Gastrocnemius medialis (tissue), 4 donors: ENCODE measurements around the gene NCEH1. TPM values are rescaled to one million over a fixed set of nuclear protein-coding genes. Genes with fewer than 3 reads are reported as not detected.
A peak's percentile ranks its signal among the peaks of the same experiment; 100 is the strongest.

Experiments
- ATAC-seq, 2 donors: fragments of 150-250 bp; one replicate each; pipeline ENCODE4 v1.9.1; 2016
- DNase-seq, 2 donors: peaks; one replicate each; pipeline ENCODE4 v3.0.0-alpha.2; 2019
- H3K27ac ChIP-seq, 4 donors: fragments of 200-600 bp; sonication (generic); 1 replicate in 1 of 4; 2 replicates in 3 of 4; pipeline ENCODE4 v1.5.1; 2016 to 2018; ENCODE audit warnings: mild to moderate bottlenecking in 2 of 4, moderate library complexity in 1 of 4
- H3K27me3 ChIP-seq, 3 donors: fragments of 200-600 bp; sonication (generic) in 2 of 3; 1 replicate in 1 of 3; 2 replicates in 2 of 3; pipeline versions ENCODE4 v1.5.1 to v1.6.0; 2016 to 2019; ENCODE audit warnings: mild to moderate bottlenecking in 1 of 3, moderate library complexity in 1 of 3
- H3K36me3 ChIP-seq, 2 donors: fragments of 200-600 bp; sonication (generic) in 1 of 2; one replicate each; pipeline ENCODE4 v1.5.1; 2017 to 2018
- H3K4me1 ChIP-seq, 2 donors: fragments of 200-600 bp; sonication (generic) in 1 of 2; one replicate each; pipeline ENCODE4 v1.5.1; 2016 to 2017; ENCODE audit warnings: mild to moderate bottlenecking in 2 of 2
- H3K4me3 ChIP-seq, 4 donors: fragments of 200-600 bp; sonication (generic) in 3 of 4; 1 replicate in 1 of 4; 2 replicates in 3 of 4; pipeline ENCODE4 v1.5.1; 2016 to 2019; ENCODE audit warnings: mild to moderate bottlenecking in 2 of 4
- H3K9me3 ChIP-seq, 3 donors: fragments of 200-600 bp; sonication (generic) in 2 of 3; 1 replicate in 1 of 3; 2 replicates in 2 of 3; pipeline ENCODE4 v1.5.1; 2016 to 2019
- POLR2A ChIP-seq, 2 donors: fragments of 450-650 bp; IDR thresholded peaks; one replicate each; pipeline ENCODE4 v1.6.1; 2017; ENCODE audit warnings: antibody characterized with exemption in 2 of 2, mild to moderate bottlenecking in 2 of 2, moderate library complexity in 2 of 2
- in situ Hi-C, 4 donors: fragments of 200-750 bp; cut with MboI; loops; one replicate each; pipeline versions ENCODE4 v1.15.0 to v1.8.0; 2017; ENCODE audit warnings: low sequenced_read_pairs in 4 of 4
- intact Hi-C: fragments of 100-400 bp; cut with DNase I; formaldehyde crosslinking; loops from one replicate; pipeline ENCODE4 v1.15.1; 2023; ENCODE audit warnings: low total_unique reads
- total RNA-seq, 4 donors: library from RNA; depleted of rRNA; stranded (reverse); fragments of >200 nt; gene quantifications; one replicate each; pipeline versions ENCODE4 v1.1.0 to v1.2.3, GENCODE V29; 2016
- TF ChIP-seq, protein P1 (sequence below), 5 experiments: fragments of 450-650 bp in 3 of 5; fragments of 200-600 bp in 2 of 5; sonication (generic) in 2 of 5; IDR thresholded peaks in 4 of 5; conservative IDR thresholded peaks in 1 of 5; 1 replicate in 4 of 5; 2 replicates in 1 of 5; pipeline ENCODE4 v1.5.1; 2016 to 2019; ENCODE audit warnings: antibody characterized with exemption in 5 of 5, mild to moderate bottlenecking in 3 of 5, moderate library complexity in 3 of 5

Gene NCEH1
- total RNA-seq, 4 donors from 2014 or later, result 7.0 to 19.8 (median 8.2) TPM

DNA sequence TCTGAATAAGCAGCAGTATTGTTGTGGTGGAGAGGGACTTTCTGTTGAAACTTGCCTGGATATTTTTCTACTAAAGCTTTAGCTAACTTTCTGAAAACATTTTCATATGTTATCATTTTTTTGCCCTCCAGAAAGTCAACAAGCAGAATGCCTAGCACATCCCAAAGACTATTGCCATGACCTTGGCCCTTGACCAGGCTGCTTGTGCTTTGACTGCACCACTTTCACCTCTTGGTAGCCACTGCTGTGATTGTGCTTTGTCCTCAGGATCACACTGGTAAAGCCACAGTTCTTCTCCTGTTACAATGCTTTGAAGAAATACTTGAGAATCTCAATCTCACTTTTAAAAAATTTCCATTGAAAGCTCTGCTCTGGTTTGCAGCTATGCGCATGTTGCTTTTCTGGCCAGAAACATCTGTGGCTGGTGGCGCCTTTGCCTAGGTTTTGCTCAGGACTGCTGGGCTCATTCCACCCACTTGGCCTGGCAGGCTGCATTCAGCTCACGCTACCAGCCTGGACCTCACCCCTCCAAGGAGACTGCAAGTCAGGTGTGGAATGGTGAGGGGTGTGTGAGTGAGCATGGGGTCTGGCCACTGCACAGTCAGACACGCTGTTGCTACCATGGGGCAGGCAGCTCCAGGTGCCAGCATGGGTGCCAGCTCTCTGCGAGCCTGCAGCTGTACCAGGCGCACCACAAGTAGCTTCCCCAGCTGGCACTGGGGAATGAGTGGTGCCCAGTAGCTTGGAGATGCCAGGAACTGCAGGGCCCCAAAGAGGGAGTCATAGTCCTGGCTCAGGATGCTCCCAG, 97.8 kb downstream of the NCEH1 start:
- Histone ChIP-seq H3K27ac (no peak overlapping the region), H3K4me1 (peaks cover 0 to 6% of the 10 kb centered on the region in 2 donors), H3K36me3 (no peaks in the 10 kb centered on the region), H3K9me3 (no peaks in the 10 kb centered on the region), H3K27me3 (no peaks in the 10 kb centered on the region), H3K4me3 (no peak overlapping the region)
- TF ChIP-seq, protein P1, sequence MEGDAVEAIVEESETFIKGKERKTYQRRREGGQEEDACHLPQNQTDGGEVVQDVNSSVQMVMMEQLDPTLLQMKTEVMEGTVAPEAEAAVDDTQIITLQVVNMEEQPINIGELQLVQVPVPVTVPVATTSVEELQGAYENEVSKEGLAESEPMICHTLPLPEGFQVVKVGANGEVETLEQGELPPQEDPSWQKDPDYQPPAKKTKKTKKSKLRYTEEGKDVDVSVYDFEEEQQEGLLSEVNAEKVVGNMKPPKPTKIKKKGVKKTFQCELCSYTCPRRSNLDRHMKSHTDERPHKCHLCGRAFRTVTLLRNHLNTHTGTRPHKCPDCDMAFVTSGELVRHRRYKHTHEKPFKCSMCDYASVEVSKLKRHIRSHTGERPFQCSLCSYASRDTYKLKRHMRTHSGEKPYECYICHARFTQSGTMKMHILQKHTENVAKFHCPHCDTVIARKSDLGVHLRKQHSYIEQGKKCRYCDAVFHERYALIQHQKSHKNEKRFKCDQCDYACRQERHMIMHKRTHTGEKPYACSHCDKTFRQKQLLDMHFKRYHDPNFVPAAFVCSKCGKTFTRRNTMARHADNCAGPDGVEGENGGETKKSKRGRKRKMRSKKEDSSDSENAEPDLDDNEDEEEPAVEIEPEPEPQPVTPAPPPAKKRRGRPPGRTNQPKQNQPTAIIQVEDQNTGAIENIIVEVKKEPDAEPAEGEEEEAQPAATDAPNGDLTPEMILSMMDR (IDR thresholded peaks at IDR 0.05 in 4 of 5, conservative IDR thresholded peaks at IDR 0.05 in 1 of 5), result no peak
- TF ChIP-seq POLR2A (IDR thresholded peaks at IDR 0.05), result no peak
- DNase-seq, result no peak
- in situ Hi-C loops, result no loop called here
- ATAC-seq, result no peak
- intact Hi-C loops, result no loop called here

DNA sequence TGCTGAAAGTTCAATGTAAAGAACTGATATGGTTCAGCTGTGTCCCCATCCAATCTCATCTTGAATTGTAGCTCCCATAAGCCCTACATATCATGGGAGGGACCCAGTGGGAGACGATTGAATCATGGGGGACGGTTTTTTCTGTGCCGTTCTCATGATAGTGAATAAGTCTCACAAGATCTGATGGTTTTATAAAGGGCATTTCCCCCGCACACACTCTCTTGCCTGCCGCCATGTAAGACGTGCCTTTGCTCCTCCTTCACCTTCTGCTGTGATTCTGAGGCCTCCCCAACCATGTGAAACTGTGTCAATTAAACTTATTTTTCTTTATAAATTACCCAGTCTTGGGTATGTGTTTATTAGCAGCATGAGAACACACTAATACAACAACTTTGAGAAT, 101.1 kb downstream of the NCEH1 start:
- ATAC-seq, result no peak
- Histone ChIP-seq H3K9me3 (no peaks in the 10 kb centered on the region), H3K4me3 (no peak overlapping the region), H3K27ac (no peak overlapping the region), H3K4me1 (peaks cover 2 to 9% of the 10 kb centered on the region in 2 donors), H3K27me3 (no peaks in the 10 kb centered on the region), H3K36me3 (no peaks in the 10 kb centered on the region)
- intact Hi-C loops, result no loop called here
- in situ Hi-C loops, result no loop called here
- TF ChIP-seq, protein P1 (IDR thresholded peaks at IDR 0.05 in 4 of 5, conservative IDR thresholded peaks at IDR 0.05 in 1 of 5), result no peak
- TF ChIP-seq POLR2A (IDR thresholded peaks at IDR 0.05), result no peak
- DNase-seq, result no peak

DNA sequence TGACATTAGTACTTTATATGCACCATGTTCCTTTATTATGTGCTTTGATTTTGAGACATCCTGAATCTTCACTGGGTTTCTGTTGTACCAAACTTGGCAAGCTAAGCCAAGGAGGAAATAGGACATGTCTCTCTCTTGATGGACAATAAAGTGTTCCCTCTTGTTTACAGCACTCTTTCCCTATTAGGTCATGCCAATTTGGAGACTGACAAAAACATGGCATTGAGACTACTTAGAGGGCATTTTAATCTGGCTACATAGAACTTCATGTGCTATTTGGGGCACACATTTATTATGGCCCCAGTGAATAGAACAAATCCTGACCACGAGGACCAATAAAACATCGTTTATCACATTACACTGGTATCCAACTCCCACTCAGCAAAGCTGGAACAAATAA, 102.3 kb downstream of the NCEH1 start:
- intact Hi-C loops (no loop called here), in situ Hi-C loops (no loop called here)
- H3K4me3 ChIP-seq, result no peak overlapping the region

GRCh38 chr3:172607305-172608121, 103.4 kb downstream of the NCEH1 start:
- ATAC-seq (no peak), DNase-seq (no peak)
- no peak overlapping the region for H3K4me3 ChIP-seq
- H3K27ac ChIP-seq, result peak overlapping the region in 3 of 4 donors; percentile 33 to 58 (median 46)
- no peaks in the 10 kb centered on the region for H3K27me3 ChIP-seq
- H3K9me3 ChIP-seq, result no peaks in the 10 kb centered on the region
- in situ Hi-C loops (no loop called here), intact Hi-C loops (no loop called here)
- H3K36me3 ChIP-seq, result no peaks in the 10 kb centered on the region
- H3K4me1 ChIP-seq, result peaks cover 2 to 9% of the 10 kb centered on the region in 2 donors
- TF ChIP-seq, protein P1 (IDR thresholded peaks at IDR 0.05 in 4 of 5, conservative IDR thresholded peaks at IDR 0.05 in 1 of 5), result no peak
- no peak for TF ChIP-seq POLR2A (IDR thresholded peaks at IDR 0.05)

More for the DNA sequence above, 102.3 kb downstream of the NCEH1 start:
- no peak for TF ChIP-seq POLR2A (IDR thresholded peaks at IDR 0.05)
- TF ChIP-seq, protein P1 (IDR thresholded peaks at IDR 0.05 in 4 of 5, conservative IDR thresholded peaks at IDR 0.05 in 1 of 5), result no peak
- H3K27me3 ChIP-seq, result no peaks in the 10 kb centered on the region
- ATAC-seq (no peak), DNase-seq (no peak)
- H3K27ac ChIP-seq, result no peak overlapping the region
- no peaks in the 10 kb centered on the region for H3K36me3 ChIP-seq
- H3K4me1 ChIP-seq, result peaks cover 2 to 9% of the 10 kb centered on the region in 2 donors
- no peaks in the 10 kb centered on the region for H3K9me3 ChIP-seq
